ENCODE data around the gene CPXM1.

The CPXM1 gene

GRCh38 chr20:2768632-2769015, 31.8 kb downstream of the CPXM1 start:
- no peaks in the 10 kb centered on the region for H3K27me3 ChIP-seq
- H3K4me2 ChIP-seq: 0 out of 2 replicates have a peak overlapping the region, but pooled peaks have one; percentile 9
- no peak overlapping the region for H3K4me3 ChIP-seq
- peaks cover 16% of the 10 kb centered on the region; the same call in 1 of the 2 replicates for H3K4me1 ChIP-seq
- no peak overlapping the region for H3K27ac ChIP-seq
- no peak overlapping the region for H3K9ac ChIP-seq
- H3K9me3 ChIP-seq: no peaks in the 10 kb centered on the region
- TF ChIP-seq Cebpa-rat (IDR thresholded peaks at IDR 0.05): no peak
- no peaks in the 10 kb centered on the region for H4K20me1 ChIP-seq
- H3K36me3 ChIP-seq: no peaks in the 10 kb centered on the region

GRCh38 chr20:2767768-2768631, 32.4 kb downstream of the CPXM1 start:
- no peaks in the 10 kb centered on the region for H3K27me3 ChIP-seq
- H3K36me3 ChIP-seq: no peaks in the 10 kb centered on the region
- no peak for TF ChIP-seq Cebpa-rat (IDR thresholded peaks at IDR 0.05)
- H3K4me1 ChIP-seq: peaks cover 16% of the 10 kb centered on the region; the same call in 1 of the 2 replicates
- no peak overlapping the region for H3K9ac ChIP-seq
- no peaks in the 10 kb centered on the region for H4K20me1 ChIP-seq
- H3K9me3 ChIP-seq: no peaks in the 10 kb centered on the region
- no peak overlapping the region for H3K4me3 ChIP-seq
- no peak overlapping the region for H3K27ac ChIP-seq
- 0 out of 2 replicates have a peak overlapping the region, but pooled peaks have one; percentile 9 for H3K4me2 ChIP-seq

GRCh38 chr20:2763186-2763585, 37.2 kb downstream of the CPXM1 start:
- H3K9me3 ChIP-seq: no peaks in the 10 kb centered on the region
- no peaks in the 10 kb centered on the region for H3K36me3 ChIP-seq
- no peaks in the 10 kb centered on the region for H4K20me1 ChIP-seq
- no peak overlapping the region for H3K4me3 ChIP-seq
- H3K27me3 ChIP-seq: no peaks in the 10 kb centered on the region
- no peak overlapping the region for H3K27ac ChIP-seq
- no peak overlapping the region for H3K4me2 ChIP-seq
- TF ChIP-seq Cebpa-rat (IDR thresholded peaks at IDR 0.05): no peak
- H3K9ac ChIP-seq: no peak overlapping the region
- peaks cover 33% of the 10 kb centered on the region for H3K4me1 ChIP-seq

GRCh38 chr20:2762578-2763131, 37.8 kb downstream of the CPXM1 start:
- Histone ChIP-seq H3K9me3 (no peaks in the 10 kb centered on the region), H4K20me1 (no peaks in the 10 kb centered on the region), H3K4me1 (peaks cover 35% of the 10 kb centered on the region), H3K9ac (no peak overlapping the region), H3K4me3 (no peak overlapping the region), H3K36me3 (no peaks in the 10 kb centered on the region), H3K4me2 (no peak overlapping the region), H3K27ac (no peak overlapping the region), H3K27me3 (no peaks in the 10 kb centered on the region)
- TF ChIP-seq Cebpa-rat (IDR thresholded peaks at IDR 0.05): no peak

GRCh38 chr20:2761885-2762284, 38.5 kb downstream of the CPXM1 start:
- no peaks in the 10 kb centered on the region for H3K27me3 ChIP-seq
- no peak overlapping the region for H3K4me2 ChIP-seq
- no peaks in the 10 kb centered on the region for H4K20me1 ChIP-seq
- H3K9ac ChIP-seq: no peak overlapping the region
- TF ChIP-seq Cebpa-rat (IDR thresholded peaks at IDR 0.05): no peak
- H3K4me1 ChIP-seq: peaks cover 35% of the 10 kb centered on the region
- no peak overlapping the region for H3K27ac ChIP-seq
- no peaks in the 10 kb centered on the region for H3K9me3 ChIP-seq
- no peaks in the 10 kb centered on the region for H3K36me3 ChIP-seq
- H3K4me3 ChIP-seq: no peak overlapping the region

- no peak overlapping the region for H3K9ac ChIP-seq
- no peak overlapping the region for H3K4me3 ChIP-seq
- H3K4me2 ChIP-seq: no peak overlapping the region; the same call in 1 of the 2 replicates
- no peaks in the 10 kb centered on the region for H3K9me3 ChIP-seq
- no peaks in the 10 kb centered on the region for H3K36me3 ChIP-seq
- H3K4me1 ChIP-seq: peaks cover 35% of the 10 kb centered on the region
- no peak overlapping the region for H3K27ac ChIP-seq
- no peak for TF ChIP-seq Cebpa-rat (IDR thresholded peaks at IDR 0.05)
- no peaks in the 10 kb centered on the region for H4K20me1 ChIP-seq
- no peaks in the 10 kb centered on the region for H3K27me3 ChIP-seq
Observed at GRCh38 chr20:2760952-2761305, 39.5 kb downstream of the CPXM1 start.

- Histone ChIP-seq H3K4me2 (peak overlapping the region; percentile 85), H3K36me3 (no peaks in the 10 kb centered on the region), H3K27ac (peak overlapping the region; percentile 72), H3K4me1 (peaks cover 35% of the 10 kb centered on the region), H3K4me3 (no peak overlapping the region), H3K9ac (peak overlapping the region; percentile 47; the same call in 1 of the 2 replicates), H4K20me1 (no peaks in the 10 kb centered on the region), H3K9me3 (no peaks in the 10 kb centered on the region), H3K27me3 (no peaks in the 10 kb centered on the region)
- no peak for TF ChIP-seq Cebpa-rat (IDR thresholded peaks at IDR 0.05)
Observed at GRCh38 chr20:2760297-2760951, 40.0 kb downstream of the CPXM1 start.

GRCh38 chr20:2759603-2760296, 40.7 kb downstream of the CPXM1 start:
- no peak for TF ChIP-seq Cebpa-rat (IDR thresholded peaks at IDR 0.05)
- Histone ChIP-seq H3K4me2 (peak overlapping the region; percentile 85), H4K20me1 (peaks cover 4% of the 10 kb centered on the region; the same call in 1 of the 2 replicates), H3K9ac (peak overlapping the region; percentile 47; the same call in 1 of the 2 replicates), H3K4me1 (peaks cover 35% of the 10 kb centered on the region), H3K4me3 (peak overlapping the region; percentile 36), H3K27ac (peak overlapping the region; percentile 72), H3K27me3 (peaks cover 4% of the 10 kb centered on the region; the same call in 1 of the 2 replicates), H3K9me3 (no peaks in the 10 kb centered on the region), H3K36me3 (no peaks in the 10 kb centered on the region)

- no peak for TF ChIP-seq Cebpa-rat (IDR thresholded peaks at IDR 0.05)
- H3K9me3 ChIP-seq: no peaks in the 10 kb centered on the region
- peaks cover 10% of the 10 kb centered on the region; the same call in 1 of the 2 replicates for H4K20me1 ChIP-seq
- peak overlapping the region; percentile 47; the same call in 1 of the 2 replicates for H3K9ac ChIP-seq
- peaks cover 35% of the 10 kb centered on the region for H3K4me1 ChIP-seq
- peak overlapping the region; percentile 72 for H3K27ac ChIP-seq
- peak overlapping the region; percentile 85 for H3K4me2 ChIP-seq
- peaks cover 10% of the 10 kb centered on the region for H3K27me3 ChIP-seq
- H3K36me3 ChIP-seq: no peaks in the 10 kb centered on the region
- peak overlapping the region; percentile 36 for H3K4me3 ChIP-seq
Observed at GRCh38 chr20:2759143-2759542, 41.3 kb downstream of the CPXM1 start.

All from BLaER1 (cell line).